HCT116 (cell line): Measurements from ENCODE around the gene ARL17A. TPM values are rescaled to one million over a fixed set of nuclear protein-coding genes. Genes with fewer than 3 reads are reported as not detected.
"Not testable (repeated sequence)": the region's sequence is repeated elsewhere in the genome, so short reads cannot be mapped to it uniquely, and the experiment has no call there.

ENCODE experiments used
- ATAC-seq: fragments of 200-7000 bp; cut with Tn5 transposase; 2 replicates; pipeline ENCODE4 v1.9.1; 2020; ENCODE audit warnings: mild to moderate bottlenecking, moderate library complexity
- Bru-seq: library from RNA; stranded (reverse); fragments of 400-500 nt; gene quantifications from one replicate; lab custom pipeline; 2021; lab: Mats Ljungman, UMichigan
- BruChase-seq, 2 experiments: library from RNA; stranded (reverse); fragments of 400-500 nt; gene quantifications; one replicate each; lab custom pipeline; 2021; lab: Mats Ljungman, UMichigan
- BruUV-seq: library from RNA; stranded (reverse); fragments of 400-500 nt; replicated peaks from 2 replicates; lab custom pipeline; 2021; lab: Mats Ljungman, UMichigan
- CTCF ChIA-PET: fragments of 300-600 bp; sonication (Branson Sonifier 250); formaldehyde crosslinking; loops from one replicate; lab custom pipeline; 2021; ENCODE audit warnings: antibody characterized with exemption; lab: Charles Lee
- POLR2A ChIA-PET: fragments of 300-600, 350-600 bp; sonication (Branson Sonifier 250); formaldehyde crosslinking; loops from one replicate; lab custom pipeline; 2021; ENCODE audit warnings: antibody characterized with exemption; lab: Charles Lee
- RAD21 ChIA-PET, 2 experiments: fragments of 300-600 bp; sonication (Branson Sonifier 250); formaldehyde crosslinking; loops; one replicate each; lab custom pipeline; 2023; ENCODE audit warnings: low total read pairs in 2 of 2; ENCODE audit not compliant: uncharacterized antibody in 2 of 2, unreplicated experiment in 2 of 2, low non-redundant PET in 1 of 2; lab: Charles Lee
- DNase-seq: peaks from one replicate; pipeline ENCODE4 v3.0.0-alpha.2; 2010; ENCODE audit warnings: low read depth, low spot score
- H2AFZ ChIP-seq: fragments of 200-600 bp; shearing (Covaris generic), sonication (generic); 2 replicates; pipeline ENCODE4 v1.6.1; 2017; ENCODE audit warnings: low read depth, mixed run types, mixed read lengths, antibody characterized with exemption, low read length; ENCODE audit not compliant: poor library complexity, severe bottlenecking
- H3K27ac ChIP-seq: 2 replicates; pipeline ENCODE4 v1.5.1; 2012; ENCODE audit warnings: low read depth, low read length
- H3K27me3 ChIP-seq: fragments of 200-600 bp; sonication (generic); 2 replicates; pipeline ENCODE4 v1.6.1; 2016; ENCODE audit warnings: mixed run types, low read length, mixed read lengths; ENCODE audit not compliant: insufficient read depth
- H3K36me3 ChIP-seq, 2 experiments: fragments of 200-500 bp in 1 of 2; fragments of 200-600 bp in 1 of 2; sonication (Bioruptor generic) in 1 of 2; sonication (generic) in 1 of 2; 2 replicates each; pipeline versions ENCODE4 v1.5.1 to v1.6.1; 2014 to 2016; ENCODE audit warnings: low read length in 2 of 2, inconsistent platforms in 1 of 2, mixed read lengths in 1 of 2, mixed run types in 1 of 2; ENCODE audit not compliant: insufficient read depth in 2 of 2, control insufficient read depth in 1 of 2
- H3K4me1 ChIP-seq, 2 experiments: fragments of 200-600 bp in 1 of 2; sonication (generic) in 1 of 2; 2 replicates each; pipeline versions ENCODE4 v1.5.1 to v1.6.1; 2012 to 2017; ENCODE audit warnings: low read length in 2 of 2, inconsistent platforms in 1 of 2, mild to moderate bottlenecking in 1 of 2, mixed read lengths in 1 of 2, mixed run types in 1 of 2, moderate library complexity in 1 of 2; ENCODE audit not compliant: insufficient read depth in 2 of 2, control insufficient read depth in 1 of 2
- H3K4me2 ChIP-seq: fragments of 200-600 bp; sonication (generic); 2 replicates; pipeline ENCODE4 v1.6.1; 2017; ENCODE audit warnings: mixed run types, low read length, mixed read lengths
- H3K4me3 ChIP-seq, 2 experiments: fragments of 200-600 bp in 1 of 2; sonication (generic) in 1 of 2; replicated peaks in 1 of 2; 2 replicates each; pipeline ENCODE4 v1.5.1; 2011 to 2016; ENCODE audit warnings: low read length in 2 of 2, control low read depth in 1 of 2, low read depth in 1 of 2, mild to moderate bottlenecking in 1 of 2, mixed read lengths in 1 of 2, mixed run types in 1 of 2
- H3K79me2 ChIP-seq: fragments of 200-600 bp; sonication (generic); 2 replicates; pipeline ENCODE4 v1.6.1; 2017; ENCODE audit warnings: mild to moderate bottlenecking, mixed run types, low read length, moderate library complexity, mixed read lengths; ENCODE audit not compliant: insufficient read depth
- H3K9ac ChIP-seq: fragments of 200-600 bp; sonication (generic); 2 replicates; pipeline ENCODE4 v1.6.1; 2016; ENCODE audit warnings: low read length, mixed read lengths
- H3K9me2 ChIP-seq: fragments of 200-600 bp; sonication (generic), shearing (Covaris generic); 2 replicates; pipeline ENCODE4 v1.6.1; 2017; ENCODE audit warnings: mixed run types, mild to moderate bottlenecking, moderate library complexity; ENCODE audit not compliant: insufficient read depth
- H3K9me3 ChIP-seq, 2 experiments: fragments of 200-500 bp in 1 of 2; fragments of 200-600 bp in 1 of 2; sonication (Bioruptor generic) in 1 of 2; sonication (generic) in 1 of 2; 2 replicates each; pipeline ENCODE4 v1.6.1; 2014 to 2017; ENCODE audit warnings: low read length in 2 of 2, mixed read lengths in 2 of 2, inconsistent platforms in 1 of 2, low read depth in 1 of 2, mild to moderate bottlenecking in 1 of 2, mixed run types in 1 of 2, moderate library complexity in 1 of 2; ENCODE audit not compliant: control insufficient read depth in 1 of 2, insufficient read depth in 1 of 2
- H4K20me1 ChIP-seq: fragments of 200-600 bp; sonication (generic), shearing (Covaris generic); 2 replicates; pipeline ENCODE4 v1.6.1; 2017; ENCODE audit warnings: mixed run types, mild to moderate bottlenecking, moderate library complexity; ENCODE audit not compliant: insufficient read depth
- intact Hi-C: fragments of 100-400 bp; cut with micrococcal nuclease; formaldehyde crosslinking; loops from 2 replicates; pipeline ENCODE4 v1.10.0; 2022
- long read RNA-seq: library from polyadenylated mRNA; unstranded; transcript quantifications from one replicate; pipeline ENCODE4 v2.0.0, GENCODE V29; 2021; ENCODE audit not compliant: unreplicated experiment
- polyA plus RNA-seq: library from polyadenylated mRNA; unstranded; fragments of >200 nt; gene quantifications from 2 replicates; pipeline ENCODE4 v1.2.1, GENCODE V29; 2012; ENCODE audit warnings: missing spikeins
- total RNA-seq: library from RNA; stranded (reverse); gene quantifications from one replicate; pipeline ENCODE4 v1.2.1, GENCODE V29; 2021; ENCODE audit not compliant: unreplicated experiment

The ARL17A gene
- total RNA-seq: 15.1 TPM
- polyA plus RNA-seq: 7.2 and 8.6 TPM in 2 replicates
- percentile 62 among the genes with signal in this experiment for Bru-seq, nascent RNA
- percentile 63 among the genes with signal in this experiment for BruChase-seq, experiment 1, labeled RNA remaining after a 6-hour chase
- percentile 73 among the genes with signal in this experiment for BruChase-seq, experiment 2, labeled RNA remaining after a 2-hour chase
- long read RNA-seq, partial matches to known transcripts: 0 of 24 reads
- long read RNA-seq, other reads (novel, unspliced or antisense): 21 of 24 reads

DNA sequence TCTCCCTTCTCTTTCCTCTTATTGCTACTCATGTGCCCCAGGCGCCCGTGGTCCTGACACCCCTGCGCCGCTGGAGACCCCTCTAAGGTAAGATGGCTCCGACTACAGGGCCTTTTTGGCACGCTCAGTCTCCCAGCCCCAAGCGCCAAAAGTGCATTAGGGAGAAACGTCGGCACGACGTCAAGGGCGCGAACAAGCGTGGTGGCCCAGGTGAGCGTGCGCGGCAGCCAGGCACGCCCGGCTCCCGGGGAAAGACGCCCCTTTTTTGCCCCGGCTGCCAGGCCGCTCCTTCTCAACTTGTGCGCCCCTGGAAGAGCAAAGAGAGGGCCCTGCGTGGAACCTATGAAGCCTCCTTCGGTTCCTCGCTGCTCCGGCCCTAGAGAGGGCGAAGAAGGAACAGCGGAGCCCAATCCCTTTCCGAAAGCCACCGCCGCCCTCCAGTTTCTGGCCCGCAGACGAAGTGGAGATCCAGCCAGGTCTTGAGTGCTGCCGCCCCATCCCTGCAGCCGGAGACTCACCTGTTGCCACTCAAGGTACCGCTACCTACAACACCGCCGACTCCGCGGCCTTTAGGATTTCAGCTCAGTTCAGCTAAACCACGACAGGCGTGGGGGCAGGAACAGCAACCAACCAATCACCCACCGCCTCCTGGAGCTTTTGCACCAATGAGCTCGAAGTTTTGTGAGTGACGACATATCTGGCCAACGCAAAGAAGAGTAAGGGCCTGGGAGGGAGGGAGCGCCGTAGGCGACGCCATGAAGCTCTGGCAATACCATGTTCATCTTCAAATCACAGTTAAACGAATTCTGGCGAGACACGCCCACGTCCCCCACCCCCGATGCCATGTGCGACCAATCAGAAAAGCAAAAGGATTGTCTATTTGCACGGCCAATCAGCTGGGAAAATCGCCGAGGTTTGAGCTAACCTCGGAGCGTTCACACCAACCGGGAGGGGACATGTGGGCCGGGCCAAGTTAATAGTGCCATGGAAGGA lies at the start of gene ARL17A:
TSS of gene ARL17A (minus strand) at position 609 of the 993 bp plus-strand sequence. CDS start 3,369 bp downstream, outside the sequence.
- H2AFZ ChIP-seq, H3K9me2 ChIP-seq, H3K9me3 ChIP-seq, RAD21 ChIA-PET, H3K4me1 ChIP-seq, POLR2A ChIA-PET, CTCF ChIA-PET, intact Hi-C loops, H3K9ac ChIP-seq, H3K79me2 ChIP-seq, DNase-seq, H3K27me3 ChIP-seq, H4K20me1 ChIP-seq, H3K36me3 ChIP-seq: not testable (repeated sequence)
- TSS peak; percentile 80 for BruUV-seq
- Histone ChIP-seq H3K27ac (0 out of 2 replicates have a peak within 1 kb of the TSS, but pooled peaks have one; percentile 47), H3K4me3 (peak within 1 kb of the TSS; percentile 11 to 35; a peak in 2 of 4 replicates), H3K4me2 (peak within 1 kb of the TSS; percentile 47; the same call in 1 of the 2 replicates)
- peak; percentile 91 for ATAC-seq

DNA sequence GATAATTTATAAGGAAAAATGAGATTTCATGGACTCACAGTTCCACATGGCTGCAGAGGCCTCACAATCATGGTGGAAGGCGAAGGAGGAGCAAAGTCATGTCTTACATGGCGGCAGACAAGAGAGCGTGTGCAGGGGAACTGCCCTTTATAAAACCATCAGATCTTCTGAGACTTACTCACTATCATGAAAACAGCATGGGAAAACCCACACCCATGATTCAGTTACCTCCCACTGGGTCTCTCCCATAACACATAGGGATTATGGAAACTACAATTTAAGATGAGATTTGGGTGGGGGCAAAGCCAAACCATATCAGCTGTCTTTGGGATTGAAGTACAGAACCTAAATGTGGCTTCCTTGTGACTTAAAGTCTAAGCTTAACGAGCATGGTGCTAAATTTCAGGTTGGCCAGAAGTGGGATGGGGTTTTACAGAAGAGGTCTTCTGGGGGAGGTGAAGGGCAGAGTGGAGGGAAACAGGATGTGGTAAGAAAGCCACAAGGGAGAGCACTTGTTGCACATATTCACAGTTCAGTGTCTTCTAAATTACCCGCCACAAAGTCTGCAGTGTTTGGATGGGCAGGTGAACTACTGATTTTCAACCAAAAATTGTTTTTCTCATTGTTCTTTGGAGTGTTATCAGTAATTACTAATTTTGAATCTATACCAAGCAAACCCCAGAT lies 49.4 kb upstream of the ARL17A start:
- POLR2A ChIA-PET, intact Hi-C loops, H3K9me3 ChIP-seq: not testable (repeated sequence)

DNA sequence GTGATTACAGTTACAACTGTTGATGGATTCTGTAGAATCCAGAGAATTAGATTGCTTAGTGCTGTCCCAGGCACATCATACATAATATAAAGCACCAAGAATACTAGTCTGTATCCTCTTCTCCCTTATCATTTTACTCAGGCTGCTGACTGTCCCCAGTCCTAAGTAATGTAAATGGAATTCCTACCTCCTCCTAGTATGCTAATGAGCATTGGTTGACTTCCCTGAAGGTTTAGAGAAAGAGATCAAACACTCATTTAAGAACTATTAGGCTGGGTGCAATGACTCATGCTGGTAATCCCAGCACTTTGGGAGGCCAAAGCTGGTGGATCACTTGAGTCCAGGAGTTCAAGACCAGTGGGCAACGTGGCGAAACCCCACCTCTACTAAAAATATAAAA lies 48.0 kb upstream of the ARL17A start:
- H3K27ac ChIP-seq, H3K9me2 ChIP-seq, BruUV-seq, DNase-seq, H3K9ac ChIP-seq, H4K20me1 ChIP-seq, H3K79me2 ChIP-seq, RAD21 ChIA-PET, intact Hi-C loops, H3K4me1 ChIP-seq, H3K4me3 ChIP-seq, CTCF ChIA-PET, H3K4me2 ChIP-seq, H3K27me3 ChIP-seq, H3K9me3 ChIP-seq, POLR2A ChIA-PET, H2AFZ ChIP-seq, H3K36me3 ChIP-seq: not testable (repeated sequence)
- peak; percentile 20; the same call in 1 of the 2 replicates for ATAC-seq

More for the DNA sequence above, 49.4 kb upstream of the ARL17A start:
- H3K27me3 ChIP-seq, H4K20me1 ChIP-seq, BruUV-seq, H3K36me3 ChIP-seq, H3K4me1 ChIP-seq, H3K4me3 ChIP-seq, H3K9ac ChIP-seq, H3K79me2 ChIP-seq, CTCF ChIA-PET, DNase-seq, H2AFZ ChIP-seq, RAD21 ChIA-PET, H3K9me2 ChIP-seq, H3K27ac ChIP-seq, ATAC-seq, H3K4me2 ChIP-seq: not testable (repeated sequence)

DNA sequence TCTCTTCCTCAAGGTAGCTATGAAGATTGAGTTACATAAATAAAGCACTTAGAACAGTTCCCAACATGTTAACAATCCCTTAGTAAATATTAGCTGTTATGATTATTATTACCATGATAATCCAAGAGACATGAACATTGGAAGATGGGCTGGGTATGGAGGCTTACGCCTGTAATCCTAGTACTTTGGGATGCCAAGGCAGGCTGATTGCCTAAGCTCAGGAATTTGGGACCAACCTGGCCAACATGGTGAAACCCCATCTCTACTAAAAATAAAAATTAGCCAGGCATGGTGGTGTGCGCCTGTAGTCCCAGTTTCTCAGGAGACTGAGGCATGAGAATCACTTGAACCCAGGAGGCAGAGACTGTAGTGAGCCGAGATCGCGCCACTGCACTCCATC lies 45.2 kb upstream of the ARL17A start:
- not testable (repeated sequence) for ATAC-seq

More for the DNA sequence above, 45.2 kb upstream of the ARL17A start:
- H3K9me3 ChIP-seq, H3K27ac ChIP-seq, H3K9ac ChIP-seq, POLR2A ChIA-PET, H3K36me3 ChIP-seq, H3K27me3 ChIP-seq, intact Hi-C loops, H3K4me2 ChIP-seq, H4K20me1 ChIP-seq, DNase-seq, RAD21 ChIA-PET, H3K79me2 ChIP-seq, H3K4me3 ChIP-seq, H3K9me2 ChIP-seq, BruUV-seq, CTCF ChIA-PET, H3K4me1 ChIP-seq, H2AFZ ChIP-seq: not testable (repeated sequence)
